G401 (cell line): ENCODE measurements around the gene EDAR. TPM values are rescaled to one million over a fixed set of nuclear protein-coding genes. Genes with fewer than 3 reads are reported as not detected.

Source experiments
- DNase-seq: peaks from one replicate; pipeline ENCODE4 v3.0.0-alpha.2; 2015; ENCODE audit warnings: low spot score
- in situ Hi-C: cut with HindIII; loops from 2 replicates; pipeline ENCODE4 v1.10.0; 2016; ENCODE audit warnings: low sequenced_read_pairs, mixed read lengths
- total RNA-seq: library from RNA; depleted of rRNA; stranded (reverse); fragments of >200 nt; shearing (Covaris generic); gene quantifications from 2 replicates; pipeline ENCODE4 v1.2.3, GENCODE V29; 2014

Gene EDAR
- total RNA-seq, 1 experiment from 2014 or later = not detected

DNA sequence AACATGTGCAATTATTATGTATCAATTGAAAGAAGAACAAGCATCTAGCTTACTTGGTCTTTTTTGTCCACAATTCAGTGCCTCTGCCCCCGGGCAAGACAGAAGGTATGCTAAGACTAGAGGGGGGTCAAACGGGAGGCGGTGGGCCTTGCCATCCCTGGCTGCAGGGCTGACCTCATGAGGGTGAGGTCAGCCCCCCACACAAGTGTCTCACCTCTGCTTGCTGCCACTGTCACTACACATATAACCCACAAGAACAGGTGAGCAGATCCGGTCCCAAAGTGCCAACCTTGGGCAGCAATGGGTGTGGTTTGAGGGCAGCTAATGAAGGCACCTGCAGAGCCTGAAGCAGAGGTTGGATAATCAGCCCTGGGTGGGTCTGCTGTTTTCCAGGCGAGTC lies 71.5 kb downstream of the EDAR start:
- no peak for DNase-seq
- in situ Hi-C loops = no loop called here

- in situ Hi-C loops = no loop called here
- no peak for DNase-seq
These were observed 72.1 kb downstream of the EDAR start for GRCh38 chr2:108916796-108917421.

DNA sequence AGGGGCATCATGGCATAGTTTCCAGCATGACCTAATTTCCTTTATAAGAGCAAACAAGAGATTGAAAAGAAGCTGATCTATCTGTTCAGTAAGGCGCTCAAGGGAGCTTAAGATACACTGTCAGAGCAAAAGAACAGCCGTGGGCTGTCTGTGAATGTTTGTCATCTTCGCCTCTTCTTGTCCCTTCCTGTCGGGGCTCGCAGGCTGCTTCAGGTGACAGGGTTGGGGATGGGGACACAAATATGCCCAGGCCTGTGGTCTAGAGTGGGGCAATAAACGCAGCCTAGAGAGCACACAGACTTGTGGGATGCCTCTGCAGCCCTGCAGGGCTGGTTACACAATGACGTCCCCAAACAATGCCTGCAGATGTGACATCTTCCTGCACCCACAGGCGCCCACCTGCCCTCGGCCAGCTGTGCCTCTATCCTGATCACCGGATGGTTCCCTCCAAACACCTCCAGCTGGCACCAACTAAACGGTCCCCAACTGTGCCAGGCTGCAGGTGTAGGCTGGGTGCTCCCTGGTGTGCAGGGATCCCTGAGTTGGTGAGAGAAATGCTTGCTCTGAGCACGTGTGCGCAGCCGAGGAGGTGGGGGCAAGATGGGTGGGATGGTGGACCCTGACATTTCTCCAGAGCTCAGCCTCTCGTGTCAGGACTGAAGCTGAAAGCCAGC lies 72.8 kb downstream of the EDAR start:
- in situ Hi-C loops = no loop called here
- DNase-seq = no peak

DNA sequence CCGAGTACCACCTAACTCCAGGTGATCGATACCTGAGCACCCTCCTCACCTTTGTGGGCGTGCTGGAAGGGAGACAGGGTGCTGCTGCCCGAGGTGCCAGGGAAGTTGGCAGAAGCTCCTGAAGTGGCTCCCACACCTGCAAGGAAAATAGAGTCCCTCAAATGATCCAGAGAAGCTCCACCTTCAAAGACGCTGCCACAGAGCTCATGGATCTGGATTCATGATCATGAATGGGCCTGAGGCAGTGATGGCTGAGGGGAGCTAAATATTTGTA lies 76.5 kb downstream of the EDAR start:
- DNase-seq = no peak
- in situ Hi-C loops = no loop called here

DNA sequence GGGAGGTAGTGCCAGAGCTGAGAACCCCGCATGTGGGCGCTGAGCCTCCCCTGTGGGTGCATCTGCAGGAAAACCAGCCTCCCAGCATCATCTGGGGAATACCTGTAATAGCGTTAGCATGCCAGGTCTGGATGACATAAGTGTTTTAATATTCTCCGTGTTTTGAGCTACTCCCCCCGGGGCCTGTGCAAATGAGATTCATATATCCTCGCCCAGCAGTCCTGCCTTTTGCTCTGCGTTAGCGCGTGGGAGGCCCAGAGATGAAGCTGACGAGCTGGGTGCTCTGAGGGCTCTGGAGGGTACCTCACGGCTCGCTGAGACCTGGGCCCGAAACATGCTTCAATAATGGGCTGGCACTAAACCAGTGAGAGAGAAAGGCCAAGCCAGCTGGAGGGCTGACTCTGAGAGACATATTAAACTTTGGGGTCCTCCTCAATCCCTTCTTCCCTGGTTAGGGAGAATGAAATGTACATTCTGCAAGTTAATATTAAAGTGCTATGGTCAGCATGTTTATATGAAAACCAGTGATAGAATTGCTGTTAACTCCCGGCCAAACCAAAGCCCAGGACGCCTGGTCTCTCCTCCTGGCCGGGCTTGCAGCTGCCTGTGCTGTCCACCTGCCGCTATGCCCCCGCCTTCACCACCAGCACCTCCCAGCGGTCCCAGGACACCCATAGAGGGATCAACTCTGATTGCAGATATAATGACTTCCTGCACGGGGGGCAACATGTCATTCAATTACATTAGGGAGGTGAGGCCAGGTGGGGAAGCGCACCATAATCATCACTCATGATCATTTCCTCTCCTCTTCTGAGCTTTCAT lies 77.0 kb downstream of the EDAR start:
- in situ Hi-C loops = no loop called here

GRCh38 chr2:108911401-108911800 lies 77.6 kb downstream of the EDAR start:
- DNase-seq = no peak
- in situ Hi-C loops = no loop called here

More for the DNA sequence above, 77.0 kb downstream of the EDAR start:
- no peak for DNase-seq

DNA sequence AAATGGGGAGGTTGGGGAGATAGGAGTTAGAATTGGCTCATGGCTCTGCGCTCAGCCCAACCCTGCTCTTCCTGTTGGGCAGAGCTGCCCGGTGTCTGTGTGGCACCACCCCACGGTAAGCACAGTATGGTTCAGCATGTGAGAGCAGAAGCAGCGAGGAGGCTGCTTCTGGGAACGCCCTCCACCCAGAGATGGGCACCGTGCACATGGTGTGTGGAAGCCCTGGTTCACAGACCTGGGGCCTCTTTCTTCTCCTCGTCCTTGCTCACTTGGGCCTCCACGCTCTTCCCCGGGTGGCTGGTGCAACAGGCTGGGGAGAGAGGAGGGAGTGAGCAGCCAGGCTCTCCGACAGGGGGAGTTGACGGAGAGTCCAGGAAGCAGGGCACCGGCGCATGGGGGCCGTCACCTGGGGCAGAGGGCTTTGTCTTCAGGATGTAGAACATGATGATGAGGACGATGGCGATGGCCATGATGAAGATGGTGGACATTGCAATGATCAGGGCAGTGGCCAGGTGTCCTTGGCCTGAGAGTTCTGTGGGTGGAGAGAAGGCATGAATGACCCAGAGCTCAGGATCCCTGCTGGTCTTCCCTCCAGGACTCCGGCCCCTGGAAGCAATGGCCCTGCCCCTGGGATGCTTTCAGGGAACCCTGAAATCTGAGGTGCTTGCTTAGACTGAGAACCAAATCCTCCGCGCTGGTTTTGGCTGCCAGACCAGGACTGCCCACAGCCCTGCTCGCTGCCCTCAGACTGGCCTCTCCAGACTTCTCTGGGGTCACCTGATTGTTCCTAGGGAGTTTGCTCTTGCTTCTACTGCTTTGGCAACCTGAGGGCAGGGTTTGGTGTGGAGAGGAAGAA lies 78.3 kb downstream of the EDAR start:
- DNase-seq = no peak
- in situ Hi-C loops = no loop called here

DNA sequence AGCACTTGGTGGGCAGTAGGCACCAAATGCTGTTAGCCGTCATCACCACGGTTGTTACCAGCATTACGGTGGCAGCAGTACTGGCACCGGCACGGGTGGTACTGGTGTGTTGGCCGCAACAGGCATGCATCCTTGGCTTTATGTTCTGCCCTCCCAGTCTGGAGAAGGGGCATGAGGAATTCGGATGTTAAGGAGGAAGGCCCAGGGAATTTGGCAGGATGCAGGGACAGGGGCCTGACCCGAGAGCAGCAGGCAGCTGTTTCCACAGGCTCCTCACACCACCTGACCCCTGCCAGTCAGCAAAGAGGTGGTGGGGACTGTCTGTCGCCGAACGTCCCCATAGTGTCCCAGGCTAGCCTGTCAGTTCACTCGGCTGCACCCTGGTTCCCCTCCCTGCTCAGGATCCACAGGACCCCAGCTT lies 79.0 kb downstream of the EDAR start:
- in situ Hi-C loops = no loop called here
- no peak for DNase-seq

- no peak for DNase-seq
- in situ Hi-C loops = no loop called here
These were observed 79.7 kb downstream of the EDAR start for GRCh38 chr2:108909275-108909823.

GRCh38 chr2:108908713-108909070 lies 80.3 kb downstream of the EDAR start:
- no peak for DNase-seq
- in situ Hi-C loops = no loop called here

DNA sequence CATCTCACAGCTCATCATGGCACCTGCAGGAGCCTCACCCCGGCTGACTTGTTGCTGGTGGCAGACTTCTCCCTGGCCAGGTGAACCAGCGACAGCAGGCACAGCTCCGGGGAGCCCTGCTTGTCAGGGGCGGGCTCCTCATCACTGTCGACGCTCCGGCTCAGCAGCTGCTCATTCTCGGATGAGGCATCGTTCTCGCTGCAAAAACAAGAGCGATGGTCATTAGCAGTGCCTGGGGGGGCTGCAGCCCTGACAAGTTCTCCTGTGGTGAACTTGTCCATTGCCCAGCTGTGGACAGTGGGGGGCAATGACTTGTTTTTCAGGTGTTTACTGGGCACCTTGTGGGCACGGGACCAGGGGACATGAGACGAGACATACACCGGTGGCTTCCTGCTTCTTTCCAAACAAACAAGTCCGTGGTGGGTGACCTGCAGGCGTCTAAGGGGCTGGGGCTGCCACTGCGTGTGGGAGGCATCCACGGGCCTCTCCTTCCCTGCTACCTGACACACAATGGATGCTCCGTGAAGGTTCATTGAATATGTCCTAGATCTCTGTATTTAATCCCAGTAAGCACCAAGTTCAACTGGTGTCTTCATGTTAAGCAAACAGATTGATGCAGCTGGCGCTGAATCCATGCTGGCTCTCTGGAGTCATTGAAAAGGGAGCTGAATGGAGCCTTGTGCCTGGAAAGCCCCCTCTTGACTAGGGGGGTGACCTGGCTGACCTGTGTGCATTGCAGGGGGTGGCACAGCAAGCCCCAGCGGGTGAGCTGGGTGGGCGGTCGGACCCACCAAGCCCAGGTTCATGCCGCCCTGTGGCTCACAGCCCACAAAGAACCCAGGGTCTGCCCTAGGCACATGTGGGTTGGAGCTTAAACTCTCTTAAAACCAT lies 81.0 kb downstream of the EDAR start:
- in situ Hi-C loops = no loop called here
- DNase-seq = peak; percentile 48

DNA sequence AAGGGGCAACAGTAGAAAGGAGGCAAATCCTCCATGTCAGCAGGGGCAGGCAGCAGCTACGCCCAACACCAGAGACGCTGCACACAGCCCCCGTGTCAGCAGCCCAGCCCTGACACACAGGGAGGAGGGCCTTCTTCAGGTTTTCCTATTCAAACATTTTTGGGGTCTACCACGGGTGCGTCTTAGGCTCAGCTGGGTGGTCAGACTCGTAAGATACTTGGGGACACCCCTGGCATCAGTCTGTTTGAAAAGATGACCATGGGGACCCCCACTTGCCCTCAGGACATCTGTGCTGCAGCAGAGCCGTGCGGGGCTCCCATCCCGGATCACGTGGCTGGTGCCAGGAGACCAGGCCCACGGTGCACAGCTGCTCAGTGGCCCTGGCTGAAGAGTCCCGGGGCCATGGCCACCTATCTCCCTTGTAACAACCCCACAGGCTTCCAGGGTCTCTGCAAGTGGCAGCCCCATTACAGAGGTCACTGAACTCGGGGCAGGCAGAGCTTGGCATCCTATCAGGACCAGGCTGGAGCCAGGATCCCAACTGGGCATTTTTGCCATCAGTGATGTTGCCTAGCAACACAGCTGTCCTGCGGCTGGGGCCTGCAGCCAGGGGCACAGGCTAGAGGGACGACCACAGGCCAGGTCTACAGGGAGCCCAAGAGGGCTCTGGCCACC lies 82.5 kb downstream of the EDAR start:
- in situ Hi-C loops = no loop called here

GRCh38 chr2:108905906-108906305 lies 83.1 kb downstream of the EDAR start:
- DNase-seq = no peak
- in situ Hi-C loops = no loop called here

More for the DNA sequence above, 82.5 kb downstream of the EDAR start:
- DNase-seq = no peak

DNA sequence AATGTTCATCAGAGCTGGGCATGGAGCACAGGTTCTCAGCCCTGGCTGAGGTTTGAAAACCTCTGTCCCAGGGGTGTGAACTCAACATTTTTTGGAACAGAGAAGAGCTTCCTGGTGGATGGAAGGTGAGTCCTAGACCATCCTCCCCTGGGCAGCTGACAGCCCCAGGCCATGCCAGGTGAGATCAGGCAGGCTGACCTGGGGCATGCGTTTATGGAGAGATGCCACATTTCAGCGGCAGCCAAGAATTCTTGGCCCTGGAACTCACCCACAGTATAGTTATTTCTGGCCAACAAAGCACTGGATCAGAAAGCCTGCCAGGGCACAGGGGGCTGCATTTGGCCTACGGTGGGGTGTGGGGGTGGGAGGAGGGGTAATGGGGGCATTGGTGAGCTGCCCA lies 83.8 kb downstream of the EDAR start:
- DNase-seq = no peak
- in situ Hi-C loops = no loop called here

DNA sequence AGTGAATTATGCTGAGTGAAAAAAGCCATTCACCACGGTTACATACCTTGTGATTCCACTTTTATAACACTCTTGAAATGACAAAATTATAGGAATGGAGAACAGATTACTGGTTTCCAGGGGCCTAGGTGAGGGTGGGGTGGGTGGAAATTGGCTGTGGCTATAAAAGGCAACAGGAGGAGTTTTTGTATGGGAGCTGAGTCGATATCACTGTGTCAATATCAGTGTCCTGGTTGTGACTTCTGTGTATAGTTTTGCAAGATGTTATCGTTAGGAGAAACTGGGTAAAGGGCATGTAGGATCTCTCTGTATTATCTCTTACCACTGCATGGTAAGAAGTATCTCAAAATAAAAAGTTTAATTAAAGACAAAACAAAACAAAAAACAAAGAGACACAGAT lies 84.3 kb downstream of the EDAR start:
- no peak for DNase-seq
- in situ Hi-C loops = no loop called here

- no peak for DNase-seq
- in situ Hi-C loops = no loop called here
These were observed 90.5 kb downstream of the EDAR start for GRCh38 chr2:108898315-108899082.

- in situ Hi-C loops = no loop called here
- DNase-seq = no peak
These were observed 92.3 kb downstream of the EDAR start for GRCh38 chr2:108896741-108897140.
